Measurements from ENCODE around the gene PRDM15. TPM values are rescaled to one million over a fixed set of nuclear protein-coding genes. Genes with fewer than 3 reads are reported as not detected.

Gene PRDM15
- total and polyA plus RNA-seq, 2 experiments from 2014 or later: 3.0 to 10.6 TPM

DNA sequence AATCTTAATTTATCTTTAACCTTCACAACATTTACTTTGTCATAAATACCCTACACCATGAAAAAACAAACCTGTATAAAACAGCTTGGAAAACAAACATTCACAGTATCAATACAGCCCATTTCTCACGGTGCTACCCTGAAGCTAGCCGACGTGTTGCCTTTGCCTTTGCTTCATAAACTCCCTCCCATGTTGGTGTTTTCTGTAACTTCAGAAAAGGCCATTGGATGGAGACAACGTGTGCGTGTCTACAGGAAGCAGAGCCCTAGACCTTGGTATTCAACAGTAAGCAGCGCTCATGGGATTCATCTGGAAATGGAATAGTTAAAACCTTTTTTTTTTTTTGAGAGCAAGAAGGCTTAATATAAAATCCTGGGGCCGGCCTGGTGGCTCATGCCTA is 7.2 kb upstream of the PRDM15 start:
- Histone ChIP-seq H3K79me2 (replicated peaks; ENCODE audit: insufficient read depth) (no peaks in the 10 kb centered on the region), H3K27ac (ENCODE audit: low read depth) (0 out of 2 replicates have a peak overlapping the region, but pooled peaks have one; percentile 56), H4K20me1 (replicated peaks; ENCODE audit: insufficient read depth) (no peaks in the 10 kb centered on the region), H3F3A (replicated peaks; ENCODE audit: low read depth) (no peaks in the 10 kb centered on the region), H3K4me2 (no peak overlapping the region), H3K27me3 (ENCODE audit: insufficient read depth) (no peaks in the 10 kb centered on the region), H3K4me1 (ENCODE audit: insufficient read depth) (no peaks in the 10 kb centered on the region), H2AFZ (no peak overlapping the region), H3K4me3 (no peak overlapping the region), H3K36me3 (ENCODE audit: insufficient read depth) (no peaks in the 10 kb centered on the region; the same call in 1 of the 2 replicates), H3K9me2 (ENCODE audit: insufficient read depth) (no peaks in the 10 kb centered on the region)
- H3K36me3 Mint-ChIP-seq (ENCODE audit: low read depth): no peaks in the 10 kb centered on the region
- H3K9me3 Mint-ChIP-seq: no peaks in the 10 kb centered on the region
- TF ChIP-seq, protein P1, sequence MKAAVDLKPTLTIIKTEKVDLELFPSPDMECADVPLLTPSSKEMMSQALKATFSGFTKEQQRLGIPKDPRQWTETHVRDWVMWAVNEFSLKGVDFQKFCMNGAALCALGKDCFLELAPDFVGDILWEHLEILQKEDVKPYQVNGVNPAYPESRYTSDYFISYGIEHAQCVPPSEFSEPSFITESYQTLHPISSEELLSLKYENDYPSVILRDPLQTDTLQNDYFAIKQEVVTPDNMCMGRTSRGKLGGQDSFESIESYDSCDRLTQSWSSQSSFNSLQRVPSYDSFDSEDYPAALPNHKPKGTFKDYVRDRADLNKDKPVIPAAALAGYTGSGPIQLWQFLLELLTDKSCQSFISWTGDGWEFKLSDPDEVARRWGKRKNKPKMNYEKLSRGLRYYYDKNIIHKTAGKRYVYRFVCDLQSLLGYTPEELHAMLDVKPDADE (IDR thresholded peaks at IDR 0.05): no peak
- no peak for TF ChIP-seq POLR2AphosphoS5 (IDR thresholded peaks at IDR 0.05; ENCODE audit: low read depth)
- DNase-seq (ENCODE audit: low spot score) (no peak), ATAC-seq (no peak)
- peaks cover 4% of the 10 kb centered on the region for H3K27me3 Mint-ChIP-seq (ENCODE audit: insufficient read depth, low read depth, poor library complexity)
- H3K4me1 Mint-ChIP-seq: peaks cover 14% of the 10 kb centered on the region
- H3K4me3 Mint-ChIP-seq: no peak overlapping the region
- no peak overlapping the region for H3K27ac Mint-ChIP-seq

DNA sequence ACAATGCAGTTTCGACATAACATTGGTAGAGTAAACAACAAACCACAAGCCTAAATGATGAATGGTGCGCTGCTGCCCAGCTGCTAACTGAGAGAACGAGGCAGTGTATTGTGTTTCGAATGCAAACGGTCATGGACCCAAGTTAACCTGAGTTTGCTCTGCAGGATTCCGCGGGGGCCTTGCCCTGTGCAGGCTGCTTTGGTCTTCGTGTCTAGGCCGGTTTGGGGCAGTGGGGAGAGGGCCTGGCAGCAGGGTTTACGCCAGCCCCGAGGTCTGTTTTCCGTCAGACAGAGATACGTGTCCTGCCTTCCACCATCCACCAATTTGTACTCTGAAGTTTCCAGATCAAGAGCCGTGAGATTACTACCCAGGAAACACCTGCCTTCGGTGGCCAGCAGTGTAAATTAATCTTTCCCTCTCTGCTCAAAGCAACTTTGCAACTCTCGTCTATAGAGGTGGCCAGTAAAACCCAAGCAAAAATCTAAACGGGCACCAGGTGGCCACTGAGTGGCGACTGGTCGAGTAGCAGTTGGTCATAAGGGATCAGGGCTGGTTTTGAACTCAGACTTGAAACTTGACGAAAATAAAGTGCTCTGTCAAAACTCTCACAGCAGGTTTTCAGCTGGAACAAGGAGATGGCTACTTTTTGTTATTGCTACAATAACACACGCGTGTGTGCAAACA is 6.3 kb upstream of the PRDM15 start:
- Histone ChIP-seq H3K27ac (ENCODE audit: low read depth) (0 out of 2 replicates have a peak overlapping the region, but pooled peaks have one; percentile 56), H3K27me3 (ENCODE audit: insufficient read depth) (no peaks in the 10 kb centered on the region), H3K4me3 (no peak overlapping the region), H3K79me2 (replicated peaks; ENCODE audit: insufficient read depth) (no peaks in the 10 kb centered on the region), H3K4me2 (no peak overlapping the region), H4K20me1 (replicated peaks; ENCODE audit: insufficient read depth) (no peaks in the 10 kb centered on the region), H3K4me1 (ENCODE audit: insufficient read depth) (no peaks in the 10 kb centered on the region), H3K9me2 (ENCODE audit: insufficient read depth) (no peaks in the 10 kb centered on the region), H3K36me3 (ENCODE audit: insufficient read depth) (no peaks in the 10 kb centered on the region; the same call in 1 of the 2 replicates), H3F3A (replicated peaks; ENCODE audit: low read depth) (no peaks in the 10 kb centered on the region), H2AFZ (no peak overlapping the region)
- TF ChIP-seq, protein P1 (IDR thresholded peaks at IDR 0.05): no peak
- no peak for TF ChIP-seq JUNB (IDR thresholded peaks at IDR 0.05; ENCODE audit: unreplicated experiment)
- TF ChIP-seq, protein P2, sequence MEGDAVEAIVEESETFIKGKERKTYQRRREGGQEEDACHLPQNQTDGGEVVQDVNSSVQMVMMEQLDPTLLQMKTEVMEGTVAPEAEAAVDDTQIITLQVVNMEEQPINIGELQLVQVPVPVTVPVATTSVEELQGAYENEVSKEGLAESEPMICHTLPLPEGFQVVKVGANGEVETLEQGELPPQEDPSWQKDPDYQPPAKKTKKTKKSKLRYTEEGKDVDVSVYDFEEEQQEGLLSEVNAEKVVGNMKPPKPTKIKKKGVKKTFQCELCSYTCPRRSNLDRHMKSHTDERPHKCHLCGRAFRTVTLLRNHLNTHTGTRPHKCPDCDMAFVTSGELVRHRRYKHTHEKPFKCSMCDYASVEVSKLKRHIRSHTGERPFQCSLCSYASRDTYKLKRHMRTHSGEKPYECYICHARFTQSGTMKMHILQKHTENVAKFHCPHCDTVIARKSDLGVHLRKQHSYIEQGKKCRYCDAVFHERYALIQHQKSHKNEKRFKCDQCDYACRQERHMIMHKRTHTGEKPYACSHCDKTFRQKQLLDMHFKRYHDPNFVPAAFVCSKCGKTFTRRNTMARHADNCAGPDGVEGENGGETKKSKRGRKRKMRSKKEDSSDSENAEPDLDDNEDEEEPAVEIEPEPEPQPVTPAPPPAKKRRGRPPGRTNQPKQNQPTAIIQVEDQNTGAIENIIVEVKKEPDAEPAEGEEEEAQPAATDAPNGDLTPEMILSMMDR (conservative IDR thresholded peaks at IDR 0.05; ENCODE audit: low read depth in 2 of 2): 0 out of 4 replicates have a peak, but pooled peaks of 1 of the 2 experiments have one; percentile 15
- Mint-ChIP-seq H3K9me3 (no peaks in the 10 kb centered on the region), H3K4me1 (peaks cover 14% of the 10 kb centered on the region), H3K27ac (0 out of 2 replicates have a peak overlapping the region, but pooled peaks have one; percentile 70), H3K4me3 (no peak overlapping the region; the same call in 2 of the 3 replicates), H3K36me3 (ENCODE audit: low read depth) (no peaks in the 10 kb centered on the region), H3K27me3 (ENCODE audit: insufficient read depth, low read depth, poor library complexity) (peaks cover 4% of the 10 kb centered on the region)
- ATAC-seq: peak; percentile 79
- DNase-seq (ENCODE audit: low spot score): no peak

Data from GM23338 (cell line).